ENCODE data around the gene SEMA5A.

SEMA5A gene

GRCh38 chr5:9054821-9055589, 490.9 kb downstream of the SEMA5A start:
- Histone ChIP-seq H3K9me2 (replicated peaks; ENCODE audit: insufficient read depth, low read length) (no peaks in the 10 kb centered on the region), H3K27ac (ENCODE audit: low read length) (no peak overlapping the region), H2AFZ (ENCODE audit: low read length) (no peak overlapping the region), H3K9me3 (replicated peaks; ENCODE audit: insufficient read depth, low read length) (no peaks in the 10 kb centered on the region), H4K20me1 (ENCODE audit: insufficient read depth, low read length) (no peaks in the 10 kb centered on the region), H3K79me2 (ENCODE audit: low read length) (no peaks in the 10 kb centered on the region), H3K9ac (ENCODE audit: low read length) (no peak overlapping the region), H3K27me3 (replicated peaks; ENCODE audit: insufficient read depth, low read length) (no peaks in the 10 kb centered on the region), H3K4me1 (ENCODE audit: low read length) (no peaks in the 10 kb centered on the region), H3K4me3 (ENCODE audit: low read length) (no peak overlapping the region), H3K4me2 (ENCODE audit: low read depth, low read length) (no peak overlapping the region), H3F3A (ENCODE audit: insufficient read depth, low read length) (no peaks in the 10 kb centered on the region), H3K36me3 (replicated peaks; ENCODE audit: insufficient read depth, low read length) (no peaks in the 10 kb centered on the region)
- no peak for TF ChIP-seq CTCF (IDR thresholded peaks at IDR 0.05; ENCODE audit: low read length)
- TF ChIP-seq EZH2phosphoT487 (IDR thresholded peaks at IDR 0.05; ENCODE audit: low read length) = no peak
- no peak for TF ChIP-seq EZH2 (optimal IDR thresholded peaks at IDR 0.05; ENCODE audit: low read depth, low read length)
- DNase-seq = no peak

DNA sequence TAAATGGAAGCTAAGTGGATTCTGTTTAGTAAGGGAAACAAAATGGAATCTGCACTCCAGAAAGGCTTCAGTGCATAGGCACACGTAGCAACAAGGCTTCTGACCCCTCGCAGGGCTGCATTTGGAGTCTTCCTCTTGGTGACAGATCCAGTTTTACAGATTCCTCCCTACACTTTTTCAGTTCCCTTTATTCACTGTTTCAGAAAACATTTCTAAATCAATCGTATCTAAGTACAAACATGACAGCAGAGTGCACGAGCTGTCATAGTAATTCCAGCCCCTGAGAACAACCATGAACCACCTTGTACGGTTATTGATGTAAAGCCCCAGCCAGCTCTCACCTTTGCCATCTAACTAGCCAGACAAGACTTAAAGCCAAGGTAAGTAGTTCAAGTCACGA, 491.6 kb downstream of the SEMA5A start:
- Histone ChIP-seq H3K79me2 (ENCODE audit: low read length) (no peaks in the 10 kb centered on the region), H3K9me3 (replicated peaks; ENCODE audit: insufficient read depth, low read length) (no peaks in the 10 kb centered on the region), H3K4me2 (ENCODE audit: low read depth, low read length) (no peak overlapping the region), H3K27me3 (replicated peaks; ENCODE audit: insufficient read depth, low read length) (no peaks in the 10 kb centered on the region), H2AFZ (ENCODE audit: low read length) (no peak overlapping the region), H3K9ac (ENCODE audit: low read length) (no peak overlapping the region), H3K4me3 (ENCODE audit: low read length) (no peak overlapping the region), H3K27ac (ENCODE audit: low read length) (no peak overlapping the region), H3K36me3 (replicated peaks; ENCODE audit: insufficient read depth, low read length) (no peaks in the 10 kb centered on the region), H4K20me1 (ENCODE audit: insufficient read depth, low read length) (no peaks in the 10 kb centered on the region), H3K4me1 (ENCODE audit: low read length) (no peaks in the 10 kb centered on the region), H3K9me2 (replicated peaks; ENCODE audit: insufficient read depth, low read length) (no peaks in the 10 kb centered on the region), H3F3A (ENCODE audit: insufficient read depth, low read length) (no peaks in the 10 kb centered on the region)
- no peak for TF ChIP-seq CTCF (IDR thresholded peaks at IDR 0.05; ENCODE audit: low read length)
- TF ChIP-seq EZH2 (optimal IDR thresholded peaks at IDR 0.05; ENCODE audit: low read depth, low read length) = no peak
- TF ChIP-seq EZH2phosphoT487 (IDR thresholded peaks at IDR 0.05; ENCODE audit: low read length) = no peak
- no peak for DNase-seq

DNA sequence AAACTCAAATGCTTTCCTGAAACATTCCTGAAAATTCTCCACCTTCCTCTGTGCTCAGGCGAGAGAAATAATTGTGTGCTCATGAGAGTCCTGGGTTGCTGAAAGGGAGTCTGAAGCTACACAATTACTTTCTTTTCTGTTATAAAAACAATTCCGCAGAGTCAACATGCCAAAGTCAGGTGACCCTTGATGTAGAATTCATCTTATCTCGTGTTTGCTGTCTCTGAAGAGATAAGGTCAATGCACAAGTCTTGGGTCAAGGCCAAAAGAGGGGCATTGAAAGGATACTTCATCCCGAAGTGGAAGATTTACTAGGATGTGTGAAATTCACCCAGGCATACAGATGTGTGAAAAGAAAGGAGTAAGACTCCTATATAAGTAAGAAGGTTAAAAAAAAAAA, 493.5 kb downstream of the SEMA5A start:
- H3K27me3 ChIP-seq (replicated peaks; ENCODE audit: insufficient read depth, low read length) = no peaks in the 10 kb centered on the region
- TF ChIP-seq CTCF (IDR thresholded peaks at IDR 0.05; ENCODE audit: low read length) = no peak
- no peak for TF ChIP-seq EZH2 (optimal IDR thresholded peaks at IDR 0.05; ENCODE audit: low read depth, low read length)
- TF ChIP-seq EZH2phosphoT487 (IDR thresholded peaks at IDR 0.05; ENCODE audit: low read length) = no peak
- no peaks in the 10 kb centered on the region for H4K20me1 ChIP-seq (ENCODE audit: insufficient read depth, low read length)
- no peaks in the 10 kb centered on the region for H3K9me3 ChIP-seq (replicated peaks; ENCODE audit: insufficient read depth, low read length)
- no peaks in the 10 kb centered on the region for H3K36me3 ChIP-seq (replicated peaks; ENCODE audit: insufficient read depth, low read length)
- no peaks in the 10 kb centered on the region for H3K9me2 ChIP-seq (replicated peaks; ENCODE audit: insufficient read depth, low read length)
- no peak overlapping the region for H3K4me3 ChIP-seq (ENCODE audit: low read length)
- H3K27ac ChIP-seq (ENCODE audit: low read length) = no peak overlapping the region
- no peak overlapping the region for H3K4me2 ChIP-seq (ENCODE audit: low read depth, low read length)
- H3F3A ChIP-seq (ENCODE audit: insufficient read depth, low read length) = no peaks in the 10 kb centered on the region
- no peak for DNase-seq
- no peaks in the 10 kb centered on the region for H3K79me2 ChIP-seq (ENCODE audit: low read length)
- H2AFZ ChIP-seq (ENCODE audit: low read length) = no peak overlapping the region
- no peak overlapping the region for H3K9ac ChIP-seq (ENCODE audit: low read length)
- no peaks in the 10 kb centered on the region for H3K4me1 ChIP-seq (ENCODE audit: low read length)

All from MM.1S (cell line).